ENCODE measurements around the gene PRKN. TPM values are rescaled to one million over a fixed set of nuclear protein-coding genes. Genes with fewer than 3 reads are reported as not detected.

PRKN gene
- total RNA-seq, 4 donors from 2014 or later: 5.5 to 17.9 (median 6.8) TPM

DNA sequence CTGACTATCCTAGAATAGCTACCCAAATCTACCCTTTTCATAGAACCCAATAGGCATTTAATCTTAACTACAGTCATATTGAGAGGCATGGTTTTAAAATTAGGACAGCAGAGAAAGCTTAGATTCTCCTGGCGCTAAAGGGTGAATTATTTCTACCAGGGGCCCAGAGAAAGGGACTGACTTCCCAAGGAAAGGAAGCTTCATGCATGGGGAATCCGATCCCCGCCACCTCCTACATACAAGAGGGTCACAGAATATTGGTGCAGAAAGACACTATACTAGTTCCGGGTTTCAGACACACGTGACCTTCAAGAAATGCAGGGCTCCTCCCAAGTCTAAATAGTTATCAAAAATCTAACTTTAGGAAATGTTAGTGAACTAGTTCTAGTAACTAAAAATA, 130.9 kb downstream of the PRKN start:
- TF ChIP-seq EP300 (IDR thresholded peaks at IDR 0.05) (no peak), POLR2A (IDR thresholded peaks at IDR 0.05) (no peak)
- TF ChIP-seq, protein P1, sequence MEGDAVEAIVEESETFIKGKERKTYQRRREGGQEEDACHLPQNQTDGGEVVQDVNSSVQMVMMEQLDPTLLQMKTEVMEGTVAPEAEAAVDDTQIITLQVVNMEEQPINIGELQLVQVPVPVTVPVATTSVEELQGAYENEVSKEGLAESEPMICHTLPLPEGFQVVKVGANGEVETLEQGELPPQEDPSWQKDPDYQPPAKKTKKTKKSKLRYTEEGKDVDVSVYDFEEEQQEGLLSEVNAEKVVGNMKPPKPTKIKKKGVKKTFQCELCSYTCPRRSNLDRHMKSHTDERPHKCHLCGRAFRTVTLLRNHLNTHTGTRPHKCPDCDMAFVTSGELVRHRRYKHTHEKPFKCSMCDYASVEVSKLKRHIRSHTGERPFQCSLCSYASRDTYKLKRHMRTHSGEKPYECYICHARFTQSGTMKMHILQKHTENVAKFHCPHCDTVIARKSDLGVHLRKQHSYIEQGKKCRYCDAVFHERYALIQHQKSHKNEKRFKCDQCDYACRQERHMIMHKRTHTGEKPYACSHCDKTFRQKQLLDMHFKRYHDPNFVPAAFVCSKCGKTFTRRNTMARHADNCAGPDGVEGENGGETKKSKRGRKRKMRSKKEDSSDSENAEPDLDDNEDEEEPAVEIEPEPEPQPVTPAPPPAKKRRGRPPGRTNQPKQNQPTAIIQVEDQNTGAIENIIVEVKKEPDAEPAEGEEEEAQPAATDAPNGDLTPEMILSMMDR (IDR thresholded peaks at IDR 0.05): no peak
- 81 to 86% methylated on average over 5 of the region's 5 CpGs for WGBS, 2 donors

DNA sequence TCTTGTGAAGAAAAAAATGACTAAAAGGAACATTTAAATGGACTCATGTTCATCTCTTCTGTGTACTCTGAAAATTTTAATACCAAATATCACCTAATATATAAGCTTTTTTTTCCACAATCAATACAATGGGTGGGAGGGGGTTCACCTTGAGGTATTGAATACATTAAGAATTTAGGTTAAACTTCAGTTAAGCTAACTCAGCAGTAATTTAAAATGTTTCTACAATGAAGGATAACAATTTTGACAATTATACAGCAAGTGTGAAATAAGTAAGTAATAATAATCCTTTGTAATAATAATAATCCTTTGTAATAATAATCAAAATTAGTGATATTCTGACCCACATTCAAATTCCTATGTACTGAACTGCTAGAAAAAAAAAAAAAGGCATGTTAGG, 136.0 kb downstream of the PRKN start:
- no peaks in the 10 kb centered on the region for H3K36me3 ChIP-seq
- H3K4me3 ChIP-seq: no peak overlapping the region
- no peaks in the 10 kb centered on the region for H3K27me3 ChIP-seq
- DNase-seq (ENCODE audit: low spot score in 2 of 2): no peak
- H3K27ac ChIP-seq: no peak overlapping the region
- no peaks in the 10 kb centered on the region for H3K9me3 ChIP-seq
- TF ChIP-seq, protein P1 (IDR thresholded peaks at IDR 0.05): no peak
- TF ChIP-seq POLR2A (IDR thresholded peaks at IDR 0.05) (no peak), EP300 (IDR thresholded peaks at IDR 0.05) (no peak)
- H3K4me1 ChIP-seq: no peaks in the 10 kb centered on the region

More for the DNA sequence above, 130.9 kb downstream of the PRKN start:
- Histone ChIP-seq H3K27ac (no peak overlapping the region), H3K36me3 (no peaks in the 10 kb centered on the region), H3K27me3 (no peaks in the 10 kb centered on the region), H3K4me3 (no peak overlapping the region), H3K4me1 (no peaks in the 10 kb centered on the region), H3K9me3 (no peaks in the 10 kb centered on the region)
- DNase-seq (ENCODE audit: low spot score in 2 of 2): no peak

- Histone ChIP-seq H3K4me3 (no peak overlapping the region), H3K36me3 (no peaks in the 10 kb centered on the region), H3K27ac (no peak overlapping the region), H3K9me3 (no peaks in the 10 kb centered on the region), H3K4me1 (no peaks in the 10 kb centered on the region), H3K27me3 (no peaks in the 10 kb centered on the region)
- DNase-seq (ENCODE audit: low spot score in 2 of 2): no peak
- TF ChIP-seq, protein P1 (IDR thresholded peaks at IDR 0.05): no peak
- TF ChIP-seq EP300 (IDR thresholded peaks at IDR 0.05) (no peak), POLR2A (IDR thresholded peaks at IDR 0.05) (no peak)
- WGBS, 2 donors: 79 to 82% methylated on average over 3 of the region's 3 CpGs
These were observed 145.4 kb downstream of the PRKN start for GRCh38 chr6:162581988-162582780.

GRCh38 chr6:162580619-162581018, 146.9 kb downstream of the PRKN start:
- H3K4me3 ChIP-seq: no peak overlapping the region
- no peaks in the 10 kb centered on the region for H3K27me3 ChIP-seq
- no peak overlapping the region for H3K27ac ChIP-seq
- TF ChIP-seq, protein P1 (IDR thresholded peaks at IDR 0.05): no peak
- TF ChIP-seq POLR2A (IDR thresholded peaks at IDR 0.05): no peak
- no peak for TF ChIP-seq EP300 (IDR thresholded peaks at IDR 0.05)
- DNase-seq (ENCODE audit: low spot score in 2 of 2): no peak
- H3K36me3 ChIP-seq: no peaks in the 10 kb centered on the region
- WGBS, 2 donors: 66 to 67% methylated on average over 4 of the region's 4 CpGs
- no peaks in the 10 kb centered on the region for H3K9me3 ChIP-seq
- H3K4me1 ChIP-seq: no peaks in the 10 kb centered on the region

- Histone ChIP-seq H3K36me3 (no peaks in the 10 kb centered on the region), H3K4me3 (no peak overlapping the region), H3K27ac (no peak overlapping the region), H3K27me3 (no peaks in the 10 kb centered on the region), H3K4me1 (no peaks in the 10 kb centered on the region), H3K9me3 (no peaks in the 10 kb centered on the region)
- TF ChIP-seq, protein P1 (IDR thresholded peaks at IDR 0.05): no peak
- no peak for TF ChIP-seq EP300 (IDR thresholded peaks at IDR 0.05)
- TF ChIP-seq POLR2A (IDR thresholded peaks at IDR 0.05): no peak
- 92 to 96% methylated on average over 2 of the region's 2 CpGs for whole genome bisulfite sequencing, 2 donors
- DNase-seq (ENCODE audit: low spot score in 2 of 2): no peak
These were observed 151.6 kb downstream of the PRKN start for GRCh38 chr6:162576016-162576415.

Measured in tibial nerve (tissue), 4 donors.